Vagina (tissue), 2 donors: Measurements from ENCODE around the gene PARD6G. TPM values are rescaled to one million over a fixed set of nuclear protein-coding genes. Genes with fewer than 3 reads are reported as not detected.

Experiments used
- DNase-seq, 2 donors: peaks; one replicate each; pipeline ENCODE4 v3.0.0-alpha.2; 2017; ENCODE audit errors: extremely low spot score in 2 of 2
- H3K27ac ChIP-seq: fragments of 200-600 bp; sonication (generic); one replicate; pipeline ENCODE4 v1.5.1; 2019
- H3K27me3 ChIP-seq: fragments of 200-600 bp; sonication (generic); one replicate; pipeline ENCODE4 v1.5.1; 2019
- H3K36me3 ChIP-seq, 2 donors: fragments of 200-600 bp; sonication (generic); one replicate each; pipeline ENCODE4 v1.5.1; 2017 to 2019
- H3K4me1 ChIP-seq: fragments of 200-600 bp; sonication (generic); one replicate; pipeline ENCODE4 v1.5.1; 2019
- H3K4me3 ChIP-seq, 2 donors: fragments of 200-600 bp; sonication (generic); 1 replicate in 1 of 2; 2 replicates in 1 of 2; pipeline ENCODE4 v1.5.1; 2016 to 2019
- H3K9me3 ChIP-seq: fragments of 200-600 bp; sonication (generic); one replicate; pipeline ENCODE4 v1.5.1; 2019
- POLR2A ChIP-seq, 2 donors: fragments of 450-650 bp; IDR thresholded peaks; one replicate each; pipeline ENCODE4 v1.6.1; 2017; ENCODE audit warnings: antibody characterized with exemption in 2 of 2, mild to moderate bottlenecking in 2 of 2, moderate library complexity in 2 of 2
- POLR2AphosphoS5 ChIP-seq, 2 donors: sonication (generic); formaldehyde crosslinking; IDR thresholded peaks; one replicate each; pipeline ENCODE4 v1.9.0; 2017; ENCODE audit warnings: antibody characterized with exemption in 2 of 2, mild to moderate bottlenecking in 2 of 2, low read depth in 1 of 2; ENCODE audit not compliant: insufficient read depth in 1 of 2
- intact Hi-C: fragments of 100-400 bp; cut with DNase I; formaldehyde crosslinking; loops from one replicate; pipeline ENCODE4 v1.15.1; 2023
- total RNA-seq: library from RNA; depleted of rRNA; stranded (reverse); fragments of >200 nt; gene quantifications from one replicate; pipeline ENCODE4 v1.2.3, GENCODE V29; 2016
- TF ChIP-seq, protein P1 (sequence below), 3 experiments: fragments of 450-650 bp in 2 of 3; fragments of 200-600 bp in 1 of 3; sonication (generic) in 1 of 3; IDR thresholded peaks; one replicate each; pipeline ENCODE4 v1.5.1; 2017 to 2019; ENCODE audit warnings: antibody characterized with exemption in 3 of 3, mild to moderate bottlenecking in 2 of 3, moderate library complexity in 2 of 3

The PARD6G gene
- total RNA-seq, 1 donor from 2014 or later, result 32.7 TPM

DNA sequence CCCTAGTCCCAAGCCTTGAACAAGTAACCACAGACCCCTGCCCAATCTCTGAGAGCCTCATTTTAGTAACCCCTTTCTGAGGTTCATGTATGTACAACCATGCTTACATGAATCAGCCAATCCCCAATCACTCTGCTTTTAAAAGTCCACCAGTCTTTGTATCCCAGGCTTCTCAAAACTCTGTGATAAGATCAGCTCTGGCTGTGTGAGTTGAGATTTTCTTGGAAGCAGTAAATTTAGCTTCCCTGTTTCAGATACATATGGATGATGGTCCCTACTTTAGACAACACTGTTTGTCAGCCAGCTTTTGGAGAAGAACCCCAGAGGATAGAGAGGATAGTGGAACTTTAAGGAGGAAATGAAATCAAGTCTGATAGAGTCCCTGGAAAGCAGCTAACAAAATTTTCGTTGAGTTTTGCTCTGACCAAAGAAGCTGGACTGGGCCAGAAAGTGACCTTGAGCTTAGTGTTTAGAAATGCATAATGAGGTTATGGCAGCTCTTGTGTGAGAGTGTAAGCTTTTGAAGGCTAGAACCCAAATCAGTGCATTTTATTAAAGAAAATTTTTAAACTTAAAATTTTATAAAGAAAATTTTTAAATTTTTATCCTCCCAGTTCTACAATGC lies 134.6 kb downstream of the PARD6G start:
- Histone ChIP-seq H3K36me3 (no peaks in the 10 kb centered on the region), H3K27me3 (no peaks in the 10 kb centered on the region), H3K4me1 (peaks cover 22% of the 10 kb centered on the region), H3K4me3 (no peak overlapping the region), H3K27ac (no peak overlapping the region), H3K9me3 (no peaks in the 10 kb centered on the region)
- no peak for DNase-seq
- intact Hi-C loops, result no loop called here
- TF ChIP-seq POLR2A (IDR thresholded peaks at IDR 0.05) (no peak), POLR2AphosphoS5 (IDR thresholded peaks at IDR 0.05; ENCODE audit: insufficient read depth in 1 of 2, low read depth in 1 of 2) (no peak)
- TF ChIP-seq, protein P1, sequence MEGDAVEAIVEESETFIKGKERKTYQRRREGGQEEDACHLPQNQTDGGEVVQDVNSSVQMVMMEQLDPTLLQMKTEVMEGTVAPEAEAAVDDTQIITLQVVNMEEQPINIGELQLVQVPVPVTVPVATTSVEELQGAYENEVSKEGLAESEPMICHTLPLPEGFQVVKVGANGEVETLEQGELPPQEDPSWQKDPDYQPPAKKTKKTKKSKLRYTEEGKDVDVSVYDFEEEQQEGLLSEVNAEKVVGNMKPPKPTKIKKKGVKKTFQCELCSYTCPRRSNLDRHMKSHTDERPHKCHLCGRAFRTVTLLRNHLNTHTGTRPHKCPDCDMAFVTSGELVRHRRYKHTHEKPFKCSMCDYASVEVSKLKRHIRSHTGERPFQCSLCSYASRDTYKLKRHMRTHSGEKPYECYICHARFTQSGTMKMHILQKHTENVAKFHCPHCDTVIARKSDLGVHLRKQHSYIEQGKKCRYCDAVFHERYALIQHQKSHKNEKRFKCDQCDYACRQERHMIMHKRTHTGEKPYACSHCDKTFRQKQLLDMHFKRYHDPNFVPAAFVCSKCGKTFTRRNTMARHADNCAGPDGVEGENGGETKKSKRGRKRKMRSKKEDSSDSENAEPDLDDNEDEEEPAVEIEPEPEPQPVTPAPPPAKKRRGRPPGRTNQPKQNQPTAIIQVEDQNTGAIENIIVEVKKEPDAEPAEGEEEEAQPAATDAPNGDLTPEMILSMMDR (IDR thresholded peaks at IDR 0.05), result no peak

DNA sequence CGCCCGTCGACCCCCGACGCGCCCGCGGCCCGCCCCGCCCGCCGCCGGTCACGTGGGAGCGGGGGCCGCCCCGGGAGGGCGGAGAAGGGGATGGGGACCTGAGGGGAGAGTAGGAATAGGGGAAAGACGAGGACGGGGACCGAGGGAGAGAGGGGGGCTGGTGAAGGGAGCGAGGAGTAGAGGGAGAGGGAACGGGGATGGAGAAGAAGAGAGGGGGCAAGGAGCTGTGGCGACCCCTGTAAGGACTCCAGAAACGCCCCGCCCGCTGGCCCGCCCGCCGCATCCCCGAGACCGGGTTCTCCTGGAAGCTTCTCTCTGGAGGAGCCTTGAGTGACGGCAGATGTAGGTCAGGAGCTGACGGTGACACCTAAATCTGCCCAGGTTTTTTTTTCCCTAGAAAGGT lies 137.6 kb downstream of the PARD6G start:
- Histone ChIP-seq H3K27me3 (no peaks in the 10 kb centered on the region), H3K9me3 (no peaks in the 10 kb centered on the region), H3K36me3 (no peaks in the 10 kb centered on the region), H3K4me3 (peak overlapping the region; percentile 62 to 92), H3K4me1 (peaks cover 22% of the 10 kb centered on the region), H3K27ac (peak overlapping the region; percentile 83)
- intact Hi-C loops, result loop anchor here (10.0 kb wide), 1 partner anchor 75 kb away; the partner anchor contains the start of gene RBFA
- DNase-seq, result no peak
- TF ChIP-seq POLR2A (IDR thresholded peaks at IDR 0.05), result no peak
- no peak for TF ChIP-seq POLR2AphosphoS5 (IDR thresholded peaks at IDR 0.05; ENCODE audit: insufficient read depth in 1 of 2, low read depth in 1 of 2)
- TF ChIP-seq, protein P1 (IDR thresholded peaks at IDR 0.05), result no peak

DNA sequence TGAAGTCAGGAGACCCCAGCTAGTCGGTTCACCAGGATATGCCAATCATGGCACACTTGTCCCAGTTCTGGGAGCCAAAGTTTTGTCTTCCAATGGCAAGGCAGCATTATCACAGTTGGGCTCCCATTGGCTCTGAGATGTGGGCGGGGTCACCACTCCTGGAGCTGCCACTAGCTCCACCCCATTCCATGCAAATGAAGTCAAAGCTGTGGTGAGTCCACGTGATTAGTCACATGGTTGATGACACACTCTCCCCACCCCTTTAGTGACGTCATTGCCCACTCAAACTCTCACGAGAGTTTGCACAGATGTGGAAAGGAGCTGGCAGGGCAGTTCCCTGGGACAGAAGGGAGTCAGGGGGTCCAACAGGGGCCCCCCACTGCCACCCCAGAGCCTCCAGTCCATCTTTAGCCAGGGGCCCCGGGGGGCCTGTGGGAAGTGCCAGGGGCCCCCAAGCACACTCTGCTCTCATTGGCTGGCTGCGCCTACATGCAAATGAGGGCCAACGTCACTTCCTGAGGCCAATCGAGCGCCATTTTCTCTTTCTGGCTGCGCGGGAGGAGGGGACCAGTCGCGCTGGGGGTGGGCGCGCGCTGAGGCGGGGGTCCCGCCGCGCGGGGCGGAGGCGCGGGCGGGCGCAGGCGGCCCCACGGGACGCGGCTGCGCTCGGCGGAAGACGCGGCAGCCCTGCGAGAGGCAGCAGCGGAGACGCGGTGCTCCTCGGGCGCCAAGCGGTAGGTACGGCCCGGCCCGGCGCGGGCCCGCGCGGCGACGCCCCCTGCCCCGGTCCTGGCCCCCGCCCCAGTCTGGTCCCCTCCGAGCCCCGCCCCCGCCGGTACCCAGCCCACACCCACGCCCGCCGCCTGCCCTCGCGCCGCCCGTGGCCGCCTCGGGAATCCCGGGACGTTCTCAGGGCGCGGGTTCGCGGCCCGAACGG lies 138.3 kb downstream of the PARD6G start, which contains the start of gene ADNP2:
ADNP2 (plus strand) TSS at position 524 of the 937 bp plus-strand sequence. CDS start 8,281 bp downstream, outside the sequence.
- H3K27ac ChIP-seq, result peak within 1 kb of the TSS; percentile 83
- no peaks in the 10 kb centered on the region for H3K9me3 ChIP-seq
- H3K4me3 ChIP-seq, result peak within 1 kb of the TSS; percentile 62 to 92
- DNase-seq, result no peak
- no peaks in the 10 kb centered on the region for H3K36me3 ChIP-seq
- H3K27me3 ChIP-seq, result no peaks in the 10 kb centered on the region
- peaks cover 22% of the 10 kb centered on the region for H3K4me1 ChIP-seq
- TF ChIP-seq POLR2A (IDR thresholded peaks at IDR 0.05), result peak in 1 of 2 donors; percentile 45
- peak; percentile 45 to 70 for TF ChIP-seq POLR2AphosphoS5 (IDR thresholded peaks at IDR 0.05; ENCODE audit: insufficient read depth in 1 of 2, low read depth in 1 of 2)
- TF ChIP-seq, protein P1 (IDR thresholded peaks at IDR 0.05), result no peak
- intact Hi-C loops, result loop anchor here (10.0 kb wide), 1 partner anchor 74 kb away; the partner anchor contains the start of gene RBFA

DNA sequence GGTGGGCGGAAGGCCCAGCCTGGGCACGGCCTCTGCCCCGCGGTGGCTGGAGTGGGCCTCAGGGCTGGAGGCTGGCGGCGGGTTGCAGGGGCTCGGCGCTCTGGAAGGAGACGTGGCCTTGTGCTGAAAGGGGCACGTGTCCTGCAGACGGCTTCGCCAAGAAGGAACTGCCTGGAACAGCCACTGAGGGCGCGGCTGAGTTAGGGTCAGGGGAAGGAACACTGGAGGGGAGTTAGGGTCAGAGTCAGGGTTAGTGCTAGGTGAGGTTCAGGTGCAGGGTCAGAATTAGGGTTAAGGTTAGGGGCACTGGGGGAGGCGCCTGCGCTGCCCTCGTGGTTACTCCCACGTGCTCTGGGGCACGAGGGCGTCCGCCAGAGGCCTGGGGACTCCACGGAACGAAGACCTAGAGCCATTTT lies 139.2 kb downstream of the PARD6G start:
- Histone ChIP-seq H3K9me3 (no peaks in the 10 kb centered on the region), H3K36me3 (no peaks in the 10 kb centered on the region), H3K27ac (peak overlapping the region; percentile 83), H3K4me1 (peaks cover 22% of the 10 kb centered on the region), H3K27me3 (no peaks in the 10 kb centered on the region), H3K4me3 (no peak overlapping the region)
- DNase-seq, result no peak
- intact Hi-C loops, result loop anchor here (10.0 kb wide), 1 partner anchor 73 kb away; the partner anchor contains the start of gene RBFA
- TF ChIP-seq, protein P1 (IDR thresholded peaks at IDR 0.05), result no peak
- TF ChIP-seq POLR2AphosphoS5 (IDR thresholded peaks at IDR 0.05; ENCODE audit: insufficient read depth in 1 of 2, low read depth in 1 of 2), result peak in 1 of 2 donors; percentile 61
